Right kidney (tissue), 1 donor: ENCODE measurements around the gene NAALADL2.
A peak's percentile ranks its signal among the peaks of the same experiment; 100 is the strongest.
"Not testable (repeated sequence)": the region's sequence is repeated elsewhere in the genome, so short reads cannot be mapped to it uniquely, and the experiment has no call there.

Source experiments
- DNase-seq: peaks from one replicate; pipeline ENCODE4 v3.0.0-alpha.2; 2016

NAALADL2 gene

DNA sequence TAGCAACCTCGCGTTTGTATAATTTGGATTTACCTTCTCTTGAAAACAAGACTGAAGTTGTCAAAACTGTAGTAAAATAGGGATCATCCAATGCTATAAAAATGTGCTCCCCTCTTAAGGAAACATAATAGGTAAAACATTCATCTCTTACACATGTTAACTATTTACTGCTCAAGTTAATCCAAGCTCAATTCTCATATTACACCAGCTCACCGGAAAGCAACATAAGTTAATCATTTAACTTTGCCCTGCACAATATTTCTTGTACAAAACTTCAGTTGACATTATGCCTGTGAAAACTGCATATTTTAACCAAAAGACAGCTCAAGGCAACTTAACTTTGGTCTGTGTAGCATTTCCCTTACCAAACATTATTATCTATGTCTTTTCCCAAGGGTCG, 634.2 kb downstream of the NAALADL2 start:
- DNase-seq = peak; percentile 8

DNA sequence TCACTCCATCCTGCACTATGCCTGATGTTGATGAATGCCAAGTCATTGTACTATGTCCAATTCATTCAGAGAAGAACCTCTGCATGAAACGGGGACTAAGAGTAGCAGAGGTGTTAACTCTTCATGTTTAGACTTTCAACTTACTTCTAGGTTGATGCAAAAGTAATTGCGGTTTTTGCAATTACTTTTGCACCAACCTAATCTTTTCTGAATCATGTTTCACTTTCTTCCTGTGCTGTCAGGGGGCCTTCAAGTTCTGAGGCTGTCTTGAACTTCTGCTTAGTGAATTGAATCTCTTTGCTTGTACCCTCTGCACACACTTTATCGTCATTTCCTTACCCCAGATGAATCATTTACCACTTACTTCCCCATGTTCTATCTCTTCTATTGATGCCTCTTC, 636.2 kb downstream of the NAALADL2 start:
- no peak for DNase-seq

DNA sequence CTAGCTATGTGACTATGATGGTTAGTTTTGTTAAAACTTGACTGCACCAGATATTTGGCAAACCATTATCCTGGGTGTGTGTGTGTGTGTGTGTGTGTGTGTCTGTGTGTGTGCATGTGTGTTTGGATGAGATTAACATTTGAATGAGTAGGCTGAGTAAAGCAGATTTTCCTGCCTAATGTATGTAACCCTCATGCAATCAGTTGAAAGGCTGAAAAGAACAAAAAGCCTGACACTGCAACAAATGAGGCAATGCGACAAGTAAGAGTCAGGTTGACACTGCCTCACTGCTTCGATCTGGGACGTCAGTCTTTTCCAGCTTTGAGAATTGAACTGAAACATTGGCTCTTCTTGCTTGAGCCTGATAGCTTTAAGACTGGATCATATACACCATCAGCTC, 643.0 kb downstream of the NAALADL2 start:
- DNase-seq = no peak

DNA sequence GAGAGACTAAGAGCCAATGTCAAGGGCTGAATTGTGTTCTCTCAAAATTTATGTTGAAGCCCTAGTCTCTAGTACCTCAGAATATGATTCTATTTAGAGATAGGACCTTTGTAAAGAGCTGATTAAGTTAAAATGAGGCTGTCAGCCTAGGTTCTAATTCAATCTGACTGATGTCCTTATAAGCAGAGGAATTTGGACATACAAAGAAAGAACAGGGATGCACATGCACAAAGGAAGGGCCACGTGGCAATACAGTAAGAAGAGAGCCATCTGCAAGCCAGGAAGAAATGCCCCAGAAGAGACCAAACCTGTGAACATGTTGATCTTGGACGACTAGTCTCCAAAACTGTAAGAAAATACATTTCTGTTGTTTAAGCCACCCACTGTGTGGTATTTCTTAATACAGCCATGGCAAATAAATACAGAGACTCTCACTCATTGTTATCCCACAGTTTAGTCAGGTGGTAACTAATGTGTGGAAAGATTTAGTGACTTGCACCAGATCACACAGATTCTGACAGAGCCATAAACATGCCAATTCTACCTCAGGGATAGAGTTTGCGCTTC, 652.2 kb downstream of the NAALADL2 start:
- no peak for DNase-seq

DNA sequence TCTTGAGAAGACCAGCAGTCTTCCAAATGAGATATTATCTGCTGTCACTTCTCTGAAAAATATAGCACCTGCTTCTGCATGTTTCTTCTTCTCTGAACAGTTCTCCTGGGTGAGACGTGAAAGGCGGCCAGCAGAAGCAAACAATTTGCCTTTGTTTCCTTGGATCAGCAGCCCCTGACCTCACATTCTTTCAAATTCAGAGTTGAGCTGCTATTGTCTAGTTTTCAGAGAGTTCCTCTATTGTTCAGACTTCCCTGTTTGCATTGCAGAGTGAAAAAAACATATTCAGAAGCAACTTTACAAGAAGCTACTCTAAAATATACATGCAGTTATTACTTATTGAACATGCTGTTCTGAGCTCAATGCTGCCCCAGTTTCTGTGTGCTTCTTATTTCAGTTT, 653.6 kb downstream of the NAALADL2 start:
- DNase-seq = no peak

DNA sequence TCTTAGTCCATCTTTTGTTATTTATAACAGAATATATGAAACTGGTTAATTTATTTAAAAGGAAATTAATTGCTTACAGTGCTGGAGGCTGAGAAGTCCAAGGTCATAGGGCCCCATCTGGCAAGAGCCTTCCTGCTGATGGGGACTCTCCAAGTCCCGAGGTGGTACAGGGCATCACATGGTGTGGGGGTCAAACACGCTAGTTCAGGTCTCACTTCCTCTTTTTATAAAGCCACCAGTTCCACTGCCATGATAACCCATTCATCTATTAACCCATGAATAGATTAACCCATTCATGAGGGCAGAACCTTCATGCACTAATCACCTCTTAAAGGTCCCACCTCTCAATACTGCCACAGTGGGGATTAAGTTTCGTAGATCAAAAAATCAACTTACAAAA, 659.3 kb downstream of the NAALADL2 start:
- no peak for DNase-seq

DNA sequence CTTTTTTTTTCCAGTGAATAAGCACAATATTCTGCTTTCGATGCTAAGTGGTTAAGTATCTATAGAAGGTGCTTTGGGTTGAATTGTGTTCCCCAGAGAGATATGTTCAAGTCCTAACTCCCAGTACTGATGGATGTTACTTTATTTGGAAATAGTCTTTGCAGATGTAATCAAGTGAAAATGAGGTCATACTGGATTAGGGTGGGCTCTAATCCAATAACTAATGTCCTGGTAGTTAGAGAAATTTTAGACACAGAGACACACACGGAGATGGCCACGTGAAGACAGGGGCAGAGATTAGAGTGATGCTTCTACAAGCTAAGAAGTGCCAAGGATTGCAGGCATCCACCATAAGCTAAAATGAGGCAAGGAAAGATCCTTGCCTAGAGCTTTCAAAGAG, 662.3 kb downstream of the NAALADL2 start:
- DNase-seq = no peak

DNA sequence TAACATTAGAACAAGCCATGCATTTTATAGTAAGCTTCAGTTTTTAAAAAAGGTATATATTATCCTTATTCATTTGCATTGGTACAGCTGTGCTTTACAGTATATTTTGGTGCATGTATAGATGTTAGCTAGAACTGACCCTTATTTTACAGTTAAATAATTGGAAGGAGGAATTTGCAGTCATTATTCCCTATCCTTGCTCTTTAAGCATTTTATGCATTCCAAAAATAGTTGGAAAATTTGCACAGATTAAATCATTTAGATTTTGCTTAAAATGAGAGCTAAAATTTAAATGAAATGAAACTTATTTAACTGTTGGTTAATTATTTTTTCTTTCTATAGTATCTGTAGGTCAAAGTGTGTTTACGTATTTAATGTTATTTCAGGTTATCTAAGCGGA, 667.1 kb downstream of the NAALADL2 start:
- DNase-seq = no peak

DNA sequence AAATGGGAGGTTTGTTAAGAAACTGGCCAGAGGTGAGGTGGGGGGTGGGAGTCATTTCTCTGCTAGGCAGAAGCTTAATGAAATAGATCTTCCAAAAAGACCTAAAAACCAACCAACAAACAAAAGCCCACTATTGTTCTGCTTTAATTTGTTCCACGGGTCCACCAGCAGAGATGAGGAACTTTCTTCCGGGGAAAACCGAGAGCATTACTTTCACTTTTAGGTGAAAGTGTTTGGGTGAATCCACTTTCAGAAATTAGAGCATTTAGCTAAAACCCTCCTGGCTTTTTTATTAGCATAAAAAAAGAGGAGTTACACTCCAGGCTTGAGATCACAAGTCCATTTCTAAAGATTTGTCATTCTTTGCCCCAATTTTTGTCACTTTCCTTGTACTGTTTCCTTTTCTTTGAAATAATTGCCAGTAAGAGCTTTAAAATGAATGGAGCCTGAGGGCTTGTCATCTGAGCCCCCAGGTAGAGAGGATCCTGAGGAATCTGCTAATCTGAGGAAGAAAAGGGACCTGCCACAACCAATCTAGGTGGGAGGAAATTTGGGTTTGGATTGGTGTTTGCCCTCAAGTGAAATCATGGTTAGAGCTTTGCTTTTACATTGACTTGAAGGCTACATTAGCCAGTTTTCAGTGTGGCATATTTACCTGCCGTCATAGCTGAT, 667.6 kb downstream of the NAALADL2 start:
- DNase-seq = no peak

DNA sequence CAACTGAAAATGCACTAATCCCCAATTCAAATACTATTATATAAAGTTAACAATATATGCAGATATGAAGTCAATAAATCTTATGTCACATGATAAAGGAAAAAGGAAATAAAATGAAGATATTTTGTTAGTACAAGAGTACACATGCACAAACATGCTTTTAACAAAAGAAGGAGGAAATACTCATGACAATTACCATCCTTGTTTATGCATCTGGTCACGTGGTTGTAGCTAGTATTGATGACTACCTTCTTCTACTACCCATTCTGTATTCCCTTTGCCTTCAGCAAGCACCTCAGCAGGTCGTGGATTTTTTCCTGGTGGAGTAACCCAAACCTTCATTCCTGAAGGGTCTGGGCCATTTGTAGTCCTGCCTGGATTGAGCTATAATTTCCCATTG, 669.6 kb downstream of the NAALADL2 start:
- not testable (repeated sequence) for DNase-seq

DNA sequence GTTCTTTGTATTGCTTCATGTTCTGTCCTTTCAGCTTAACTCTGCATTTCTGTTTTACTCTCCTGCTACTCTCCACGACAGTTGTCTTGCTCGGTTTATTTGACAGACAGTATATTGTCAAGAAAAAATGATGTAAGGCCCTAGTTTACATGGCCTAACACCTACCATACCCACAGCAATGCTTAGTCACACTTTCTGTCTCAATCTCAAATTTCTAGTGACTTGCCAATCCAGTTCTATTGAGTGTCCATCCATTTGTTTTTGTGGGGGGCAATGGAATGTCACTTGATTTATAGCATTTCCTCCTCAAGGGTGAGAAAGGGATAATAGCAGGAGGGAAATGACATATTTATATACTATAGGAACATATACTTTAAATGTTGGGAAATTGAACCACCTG, 676.2 kb downstream of the NAALADL2 start:
- DNase-seq = no peak

DNA sequence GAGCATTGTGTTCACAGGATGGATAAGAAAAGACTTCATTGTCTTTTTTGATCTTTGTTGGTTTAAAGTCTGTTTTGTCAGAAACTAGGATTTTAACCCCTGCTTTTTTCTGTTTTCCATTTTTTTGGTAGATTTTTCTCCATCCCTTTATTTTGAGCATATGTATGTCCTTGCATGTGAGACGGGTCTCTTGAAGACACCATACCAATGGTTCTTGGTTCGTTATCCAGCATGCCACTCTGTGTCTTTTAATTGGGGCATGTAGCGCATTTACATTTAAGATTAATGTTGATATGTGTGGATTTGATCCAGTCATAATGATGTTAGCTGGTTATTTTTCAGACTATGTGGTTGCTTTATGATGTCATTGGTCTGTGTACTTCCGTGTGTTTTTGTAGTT, 687.0 kb downstream of the NAALADL2 start:
- DNase-seq = no peak

DNA sequence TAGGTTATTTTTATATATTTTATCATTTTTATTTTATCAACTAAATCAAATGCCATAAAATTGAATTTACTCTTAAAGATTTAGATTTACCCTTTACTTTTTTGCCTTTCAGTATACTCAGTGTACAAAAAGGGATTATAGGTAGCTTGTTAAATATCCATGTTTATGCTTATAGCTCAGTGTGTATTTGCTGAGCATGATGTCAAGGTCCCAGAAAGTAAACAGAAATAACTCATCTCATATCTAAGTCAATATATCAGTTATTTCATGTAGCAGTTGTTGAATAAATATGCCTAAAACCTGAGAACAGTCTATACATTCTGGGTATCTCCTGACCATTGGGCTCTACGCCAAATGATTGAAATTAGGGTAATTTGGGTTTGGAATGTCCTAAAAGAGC, 693.8 kb downstream of the NAALADL2 start:
- no peak for DNase-seq

DNA sequence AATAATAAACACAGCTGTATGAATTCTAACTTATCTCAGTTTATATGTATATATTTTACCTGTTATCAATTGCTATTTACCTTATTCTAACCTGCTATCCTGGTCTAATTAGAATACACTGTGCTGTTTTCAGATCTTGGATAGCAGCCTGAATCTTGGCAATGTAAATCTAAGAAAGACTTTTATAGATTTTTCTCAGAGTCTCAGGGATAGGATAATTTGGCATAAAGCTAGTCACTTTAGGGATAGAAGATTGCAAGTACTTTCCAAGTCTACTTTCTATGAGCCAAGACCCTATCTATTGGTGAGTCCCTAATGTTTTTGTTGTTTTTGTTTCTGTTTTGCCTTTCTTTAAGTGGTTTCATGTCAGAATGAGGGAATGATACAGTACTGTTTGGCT, 695.7 kb downstream of the NAALADL2 start:
- DNase-seq = no peak

DNA sequence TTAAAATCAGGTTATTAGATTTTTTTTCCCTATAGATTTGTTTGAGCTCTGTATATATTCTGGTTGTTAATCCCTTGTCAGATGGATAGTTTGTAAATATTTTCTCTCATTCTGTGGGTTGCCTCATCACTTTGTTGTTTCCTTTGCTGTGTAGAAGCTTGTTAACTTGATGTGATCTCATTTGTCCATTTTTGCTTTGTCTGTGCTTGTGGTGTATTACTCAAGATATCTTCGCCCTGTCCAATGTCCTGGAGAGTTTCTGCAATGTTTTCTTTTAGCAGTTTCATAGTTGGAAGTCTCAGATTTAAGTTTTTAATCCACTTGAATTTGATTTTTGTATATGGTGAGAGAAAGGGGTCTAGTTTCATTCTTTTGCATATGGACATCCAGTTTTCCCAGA, 699.1 kb downstream of the NAALADL2 start:
- DNase-seq = no peak

DNA sequence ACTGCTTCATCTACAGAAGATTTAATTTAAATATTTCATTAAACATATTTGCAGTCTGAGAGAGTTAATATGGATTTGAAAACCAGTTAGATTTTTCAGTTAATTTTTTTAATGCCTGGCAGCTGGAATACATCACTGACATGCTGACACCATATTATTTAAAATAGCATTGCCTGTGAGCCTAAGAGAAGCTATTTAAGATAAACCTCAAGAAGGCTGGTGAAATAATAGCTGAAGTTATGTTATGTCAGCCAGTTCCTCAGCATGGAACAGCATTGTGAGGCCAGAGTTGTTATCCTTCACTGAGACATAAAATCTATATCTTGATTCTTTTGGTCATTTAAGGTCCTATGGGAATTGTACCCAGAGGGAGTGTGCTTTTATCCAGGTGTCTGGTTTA, 705.2 kb downstream of the NAALADL2 start:
- no peak for DNase-seq

DNA sequence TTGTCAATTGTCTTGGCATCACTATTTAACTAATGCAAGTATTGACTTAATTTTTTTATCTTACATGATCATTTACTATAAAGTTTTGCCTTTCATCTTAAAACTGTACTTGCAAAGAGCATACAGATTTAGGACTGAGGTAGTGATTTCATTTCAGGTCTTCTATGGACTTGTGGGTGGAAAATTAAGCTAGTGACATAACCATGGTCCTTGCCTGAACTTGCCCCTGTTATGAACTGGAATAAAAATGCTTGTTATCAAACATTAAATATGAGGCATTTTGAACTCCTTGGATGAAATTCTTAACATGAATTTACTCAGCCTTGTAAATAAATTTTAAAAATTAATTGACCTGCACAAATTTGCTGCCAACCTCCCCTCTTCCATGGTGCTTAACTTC, 712.0 kb downstream of the NAALADL2 start:
- no peak for DNase-seq

DNA sequence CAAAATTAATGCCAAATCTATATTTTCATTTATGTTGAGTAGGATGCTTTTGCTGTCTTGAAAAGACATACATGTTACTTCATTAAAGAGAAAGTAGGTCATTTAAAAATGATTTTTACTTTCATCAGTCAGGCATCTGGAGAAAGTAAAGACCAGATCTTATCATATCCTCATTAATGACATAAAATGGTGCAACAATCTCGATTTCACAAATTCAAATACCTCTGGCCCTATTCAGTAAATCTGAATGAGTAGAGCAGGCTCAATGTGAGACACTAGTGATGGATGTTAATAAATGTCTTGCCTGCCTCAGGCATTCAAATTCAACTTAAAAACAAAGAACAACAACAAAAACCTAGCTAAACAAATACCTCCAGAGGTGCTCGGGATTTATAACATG, 714.1 kb downstream of the NAALADL2 start:
- no peak for DNase-seq

DNA sequence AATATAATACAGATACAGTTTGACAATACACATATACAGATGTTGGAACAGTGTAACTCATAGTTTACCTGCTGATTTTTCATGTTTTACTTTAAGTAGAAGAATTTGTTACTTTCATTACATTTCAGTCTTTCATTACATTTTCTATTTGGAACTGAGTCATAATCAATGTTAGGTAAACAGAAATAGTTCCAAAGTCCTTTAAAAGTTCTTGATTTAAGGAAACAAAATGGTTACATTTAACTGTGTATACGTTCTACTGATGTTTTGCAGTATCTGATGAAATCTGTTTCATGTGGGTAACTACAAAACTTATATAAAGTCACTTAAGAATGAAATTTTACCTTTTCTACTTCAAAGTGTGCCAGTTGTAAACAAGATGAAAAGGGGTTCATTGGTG, 721.2 kb downstream of the NAALADL2 start:
- no peak for DNase-seq

DNA sequence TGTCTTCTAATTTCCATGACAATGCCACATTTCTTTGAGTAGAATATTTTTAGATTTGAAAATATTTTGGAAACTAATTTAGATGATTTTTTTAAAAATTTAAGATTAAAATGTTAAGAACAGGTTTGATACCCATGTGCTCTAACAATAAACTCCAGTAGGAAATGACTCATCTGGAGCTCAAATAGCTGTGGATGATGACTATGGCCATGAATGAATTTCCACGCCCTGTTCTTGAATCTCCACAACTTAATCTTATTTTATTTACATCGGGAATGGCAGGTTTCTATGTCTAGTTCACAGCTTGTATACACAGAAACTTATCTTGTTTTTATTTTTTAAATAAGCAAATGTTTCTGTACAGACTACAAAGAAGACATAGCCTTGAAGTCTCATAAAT, 726.8 kb downstream of the NAALADL2 start:
- no peak for DNase-seq

DNA sequence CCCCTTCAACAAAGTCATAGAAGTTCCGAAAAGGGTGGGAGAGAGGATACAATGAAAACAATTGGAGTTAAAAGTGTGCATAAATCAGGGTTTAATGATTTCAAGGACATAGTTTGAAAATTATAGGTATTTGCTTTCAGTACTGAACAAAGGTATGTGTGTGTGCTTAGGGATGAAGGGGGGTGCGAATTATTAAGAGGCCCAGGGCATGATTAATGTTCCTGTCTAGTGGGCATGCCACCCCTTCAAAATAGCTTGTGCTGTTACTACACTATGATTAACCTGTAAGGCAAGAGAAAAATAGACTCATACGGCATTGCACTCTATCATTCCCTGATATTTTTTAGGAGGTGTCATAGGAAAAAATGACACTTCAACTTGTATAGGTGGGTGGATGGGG, 731.6 kb downstream of the NAALADL2 start:
- no peak for DNase-seq

DNA sequence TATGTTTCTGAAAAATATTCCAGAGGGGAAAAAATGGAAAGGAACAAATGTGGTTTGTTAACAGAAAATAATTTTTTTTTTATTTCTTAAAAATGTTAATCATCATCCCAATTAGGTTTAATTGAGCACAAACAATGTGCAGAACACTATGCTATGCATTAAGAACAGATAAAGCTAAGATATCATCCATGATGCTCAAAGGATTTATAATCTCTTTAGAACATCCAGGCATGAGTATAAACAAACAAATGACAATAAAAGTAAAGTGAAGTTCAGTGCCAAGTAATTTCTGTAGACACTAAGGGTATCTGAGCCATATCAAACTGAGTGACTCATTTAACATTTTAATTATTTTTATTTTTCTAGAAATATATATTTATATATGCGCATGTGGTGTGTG, 732.2 kb downstream of the NAALADL2 start:
- no peak for DNase-seq

DNA sequence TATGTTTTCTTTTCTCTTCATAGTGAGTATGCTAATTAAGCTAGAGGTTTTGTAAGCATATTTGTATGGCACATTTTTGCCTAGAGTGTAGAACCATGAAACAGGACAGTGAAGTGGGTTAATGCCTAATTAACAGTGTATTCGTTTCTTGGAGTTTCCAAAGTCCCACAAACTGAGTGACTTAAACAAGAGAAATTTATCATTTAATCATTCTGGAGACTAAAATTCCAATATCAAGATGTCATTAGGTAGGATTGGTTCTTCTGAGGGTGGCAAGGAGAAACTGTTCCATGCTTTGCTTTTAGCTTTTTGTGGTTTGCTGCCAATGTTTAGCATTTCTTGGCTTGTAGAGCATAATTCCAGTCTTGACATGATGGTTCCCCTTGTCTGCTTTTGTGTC, 734.2 kb downstream of the NAALADL2 start:
- no peak for DNase-seq

DNA sequence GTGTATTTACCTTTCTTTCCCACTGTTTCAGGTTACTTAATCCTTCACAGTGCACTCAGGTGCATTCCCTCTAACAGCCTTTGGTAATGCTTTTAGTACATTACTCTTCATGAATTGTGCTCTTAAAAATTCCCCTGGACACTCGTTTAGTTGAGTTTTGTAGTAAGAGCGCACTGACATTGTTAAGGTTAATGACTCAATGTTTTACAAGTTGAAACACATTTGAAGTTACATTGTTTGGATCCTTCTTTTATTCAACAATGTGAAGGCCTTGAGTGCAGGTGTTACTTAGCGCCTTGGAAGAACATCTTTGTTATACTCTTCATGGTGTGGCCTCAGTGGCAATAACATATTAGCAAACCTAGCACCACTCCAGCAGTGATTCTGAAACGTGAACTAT, 739.6 kb downstream of the NAALADL2 start:
- no peak for DNase-seq

DNA sequence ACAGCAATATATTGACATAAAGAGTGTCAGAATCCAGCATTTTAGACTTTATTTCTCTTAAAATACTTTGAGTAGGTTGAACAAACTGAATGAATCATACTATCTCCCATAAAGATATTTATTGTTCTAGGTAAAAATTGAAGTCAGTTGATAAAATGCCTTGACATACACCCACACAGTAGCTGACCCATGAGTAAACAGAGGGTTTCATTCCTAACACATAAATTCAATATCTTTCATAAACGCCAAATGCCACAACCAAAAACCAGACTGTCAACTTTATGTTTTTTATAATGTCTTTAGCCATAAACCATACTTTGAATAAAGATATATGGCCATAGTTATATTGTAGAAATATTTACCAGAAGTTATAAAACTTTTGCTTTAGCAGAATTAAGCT, 742.4 kb downstream of the NAALADL2 start:
- no peak for DNase-seq
